ENCODE data around the gene GRK5.

Gene GRK5

GRCh38 chr10:119408072-119408471, 200.7 kb downstream of the GRK5 start:
- Histone ChIP-seq H3F3A (ENCODE audit: control insufficient read depth, insufficient read depth) (0 out of 2 replicates have a peak, but pooled peaks cover 3% of the 10 kb centered on the region), H4K20me1 (ENCODE audit: control insufficient read depth, insufficient read depth, low read depth, low read length) (no peaks in the 10 kb centered on the region), H3K36me3 (ENCODE audit: control insufficient read depth, low read length) (no peaks in the 10 kb centered on the region), H3K9me2 (replicated peaks; ENCODE audit: control insufficient read depth, low read length) (no peaks in the 10 kb centered on the region), H3K9me3 (ENCODE audit: control insufficient read depth, insufficient read depth, low read length) (no peaks in the 10 kb centered on the region), H3K4me2 (ENCODE audit: low read length) (no peak overlapping the region), H3K27me3 (ENCODE audit: control insufficient read depth, low read length) (no peaks in the 10 kb centered on the region), H3K79me2 (ENCODE audit: control insufficient read depth, low read length) (no peaks in the 10 kb centered on the region), H3K4me1 (ENCODE audit: control insufficient read depth, low read length) (peaks cover 12% of the 10 kb centered on the region), H3K4me3 (ENCODE audit: low read length) (no peak overlapping the region), H3K27ac (ENCODE audit: low read depth, low read length) (no peak overlapping the region)
- TF ChIP-seq EZH2phosphoT487 (IDR thresholded peaks at IDR 0.05; ENCODE audit: borderline replicate concordance, low read length) (no peak), CTCF (IDR thresholded peaks at IDR 0.05; ENCODE audit: low read depth, low read length, poor library complexity, severe bottlenecking) (no peak)

GRCh38 chr10:119408969-119409371, 201.6 kb downstream of the GRK5 start:
- no peaks in the 10 kb centered on the region for H3K79me2 ChIP-seq (ENCODE audit: control insufficient read depth, low read length)
- H3K36me3 ChIP-seq (ENCODE audit: control insufficient read depth, low read length): no peaks in the 10 kb centered on the region
- no peak overlapping the region for H3K4me2 ChIP-seq (ENCODE audit: low read length)
- no peaks in the 10 kb centered on the region for H3K27me3 ChIP-seq (ENCODE audit: control insufficient read depth, low read length)
- H3K27ac ChIP-seq (ENCODE audit: low read depth, low read length): no peak overlapping the region
- no peaks in the 10 kb centered on the region for H3K9me2 ChIP-seq (replicated peaks; ENCODE audit: control insufficient read depth, low read length)
- no peaks in the 10 kb centered on the region for H3K9me3 ChIP-seq (ENCODE audit: control insufficient read depth, insufficient read depth, low read length)
- H4K20me1 ChIP-seq (ENCODE audit: control insufficient read depth, insufficient read depth, low read depth, low read length): no peaks in the 10 kb centered on the region
- TF ChIP-seq EZH2phosphoT487 (IDR thresholded peaks at IDR 0.05; ENCODE audit: borderline replicate concordance, low read length): no peak
- no peak for TF ChIP-seq CTCF (IDR thresholded peaks at IDR 0.05; ENCODE audit: low read depth, low read length, poor library complexity, severe bottlenecking)
- H3K4me3 ChIP-seq (ENCODE audit: low read length): no peak overlapping the region
- H3F3A ChIP-seq (ENCODE audit: control insufficient read depth, insufficient read depth): 0 out of 2 replicates have a peak, but pooled peaks cover 3% of the 10 kb centered on the region
- peaks cover 12% of the 10 kb centered on the region for H3K4me1 ChIP-seq (ENCODE audit: control insufficient read depth, low read length)

- Histone ChIP-seq H3F3A (ENCODE audit: control insufficient read depth, insufficient read depth) (0 out of 2 replicates have a peak, but pooled peaks cover 3% of the 10 kb centered on the region), H3K4me1 (ENCODE audit: control insufficient read depth, low read length) (peaks cover 12% of the 10 kb centered on the region)
These were observed 202.0 kb downstream of the GRK5 start for GRCh38 chr10:119409385-119409784.

More at GRCh38 chr10:119409385-119409784, 202.0 kb downstream of the GRK5 start:
- no peaks in the 10 kb centered on the region for H4K20me1 ChIP-seq (ENCODE audit: control insufficient read depth, insufficient read depth, low read depth, low read length)
- no peak overlapping the region for H3K4me3 ChIP-seq (ENCODE audit: low read length)
- no peak for TF ChIP-seq EZH2phosphoT487 (IDR thresholded peaks at IDR 0.05; ENCODE audit: borderline replicate concordance, low read length)
- TF ChIP-seq CTCF (IDR thresholded peaks at IDR 0.05; ENCODE audit: low read depth, low read length, poor library complexity, severe bottlenecking): no peak
- no peak overlapping the region for H3K4me2 ChIP-seq (ENCODE audit: low read length)
- H3K36me3 ChIP-seq (ENCODE audit: control insufficient read depth, low read length): no peaks in the 10 kb centered on the region
- no peaks in the 10 kb centered on the region for H3K79me2 ChIP-seq (ENCODE audit: control insufficient read depth, low read length)
- H3K9me3 ChIP-seq (ENCODE audit: control insufficient read depth, insufficient read depth, low read length): no peaks in the 10 kb centered on the region
- H3K9me2 ChIP-seq (replicated peaks; ENCODE audit: control insufficient read depth, low read length): no peaks in the 10 kb centered on the region
- no peak overlapping the region for H3K27ac ChIP-seq (ENCODE audit: low read depth, low read length)
- no peaks in the 10 kb centered on the region for H3K27me3 ChIP-seq (ENCODE audit: control insufficient read depth, low read length)
